ENCODE data around the gene MRPL27.

DNA sequence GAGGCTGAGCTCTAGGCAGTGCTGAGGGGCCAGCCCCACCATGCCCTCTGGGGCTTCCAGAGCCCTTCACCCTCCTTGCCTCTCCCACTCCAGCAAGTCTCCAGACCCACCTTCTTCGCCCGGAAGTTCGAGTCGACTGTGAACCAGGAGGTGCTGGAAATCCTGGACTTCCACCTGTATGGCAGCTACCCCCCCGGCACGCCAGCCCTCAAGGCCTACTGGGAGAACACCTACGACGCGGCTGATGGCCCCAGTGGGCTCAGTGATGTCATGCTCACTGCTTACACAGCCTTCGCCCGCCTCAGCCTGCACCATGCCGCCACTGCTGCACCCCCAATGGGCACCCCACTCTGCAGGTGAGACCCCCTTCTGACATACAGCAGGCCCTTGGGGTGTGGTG, 16.6 kb downstream of the MRPL27 start:
- TF ChIP-seq, protein P1, sequence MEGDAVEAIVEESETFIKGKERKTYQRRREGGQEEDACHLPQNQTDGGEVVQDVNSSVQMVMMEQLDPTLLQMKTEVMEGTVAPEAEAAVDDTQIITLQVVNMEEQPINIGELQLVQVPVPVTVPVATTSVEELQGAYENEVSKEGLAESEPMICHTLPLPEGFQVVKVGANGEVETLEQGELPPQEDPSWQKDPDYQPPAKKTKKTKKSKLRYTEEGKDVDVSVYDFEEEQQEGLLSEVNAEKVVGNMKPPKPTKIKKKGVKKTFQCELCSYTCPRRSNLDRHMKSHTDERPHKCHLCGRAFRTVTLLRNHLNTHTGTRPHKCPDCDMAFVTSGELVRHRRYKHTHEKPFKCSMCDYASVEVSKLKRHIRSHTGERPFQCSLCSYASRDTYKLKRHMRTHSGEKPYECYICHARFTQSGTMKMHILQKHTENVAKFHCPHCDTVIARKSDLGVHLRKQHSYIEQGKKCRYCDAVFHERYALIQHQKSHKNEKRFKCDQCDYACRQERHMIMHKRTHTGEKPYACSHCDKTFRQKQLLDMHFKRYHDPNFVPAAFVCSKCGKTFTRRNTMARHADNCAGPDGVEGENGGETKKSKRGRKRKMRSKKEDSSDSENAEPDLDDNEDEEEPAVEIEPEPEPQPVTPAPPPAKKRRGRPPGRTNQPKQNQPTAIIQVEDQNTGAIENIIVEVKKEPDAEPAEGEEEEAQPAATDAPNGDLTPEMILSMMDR (IDR thresholded peaks at IDR 0.05): no peak
- no peak for TF ChIP-seq POLR2A (IDR thresholded peaks at IDR 0.05)
